Neuronal stem cell (in vitro differentiated cells): ENCODE measurements around the gene TRPM3.

Experiments
- DNase-seq: peaks from one replicate; pipeline ENCODE4 v3.0.0-alpha.2; 2013; ENCODE audit warnings: low spot score
- H2AFZ ChIP-seq: one replicate; pipeline ENCODE4 v1.6.1; 2013; ENCODE audit warnings: mild to moderate bottlenecking, low read length, inconsistent platforms
- H2AK5ac ChIP-seq: 2 replicates; pipeline ENCODE4 v1.6.1; 2013; ENCODE audit warnings: low read depth, mild to moderate bottlenecking, inconsistent platforms, low read length, moderate library complexity, mixed read lengths
- H2BK120ac ChIP-seq: 2 replicates; pipeline ENCODE4 v1.6.1; 2013; ENCODE audit warnings: low read depth, mild to moderate bottlenecking, inconsistent platforms, low read length, moderate library complexity, mixed read lengths
- H2BK12ac ChIP-seq: one replicate; pipeline ENCODE4 v1.6.1; 2013; ENCODE audit warnings: low read length, inconsistent platforms
- H2BK15ac ChIP-seq: 2 replicates; pipeline ENCODE4 v1.6.1; 2013; ENCODE audit warnings: mild to moderate bottlenecking, low read length, inconsistent platforms, mixed read lengths
- H2BK5ac ChIP-seq: one replicate; pipeline ENCODE4 v1.6.1; 2013; ENCODE audit warnings: inconsistent platforms, mild to moderate bottlenecking, low read length, moderate library complexity
- H3K14ac ChIP-seq: one replicate; pipeline ENCODE4 v1.6.1; 2013; ENCODE audit warnings: low read length, inconsistent platforms
- H3K18ac ChIP-seq: 2 replicates; pipeline ENCODE4 v1.6.1; 2013; ENCODE audit warnings: low read length, inconsistent platforms
- H3K23ac ChIP-seq: 2 replicates; pipeline ENCODE4 v1.6.1; 2013; ENCODE audit warnings: low read depth, mild to moderate bottlenecking, mixed read lengths, low read length, inconsistent platforms; ENCODE audit not compliant: poor library complexity
- H3K27ac ChIP-seq: replicated peaks from 3 replicates; pipeline ENCODE4 v1.5.1; 2013; ENCODE audit warnings: low read length, inconsistent platforms
- H3K27me3 ChIP-seq, 3 experiments: 2 replicates each; pipeline ENCODE4 v1.6.1; 2013; ENCODE audit warnings: low read length in 3 of 3, mild to moderate bottlenecking in 2 of 3, inconsistent platforms in 1 of 3, low read depth in 1 of 3, mixed read lengths in 1 of 3, moderate library complexity in 1 of 3; ENCODE audit not compliant: control insufficient read depth in 3 of 3, insufficient read depth in 3 of 3
- H3K36me3 ChIP-seq, 2 donors: replicated peaks in 1 of 2; 2 replicates each; pipeline ENCODE4 v1.6.1; 2013; ENCODE audit warnings: low read length in 2 of 2; ENCODE audit not compliant: control insufficient read depth in 2 of 2, insufficient read depth in 2 of 2
- H3K4ac ChIP-seq: 2 replicates; pipeline ENCODE4 v1.6.1; 2013; ENCODE audit warnings: inconsistent platforms, mild to moderate bottlenecking, low read length, moderate library complexity
- H3K4me1 ChIP-seq, 2 donors: 1 replicate in 1 of 2; 2 replicates in 1 of 2; pipeline ENCODE4 v1.6.1; 2013; ENCODE audit warnings: low read length in 2 of 2, low read depth in 1 of 2; ENCODE audit not compliant: control insufficient read depth in 2 of 2, insufficient read depth in 1 of 2
- H3K4me2 ChIP-seq: one replicate; pipeline ENCODE4 v1.6.1; 2013; ENCODE audit warnings: mild to moderate bottlenecking, low read length, inconsistent platforms; ENCODE audit not compliant: insufficient read depth, poor library complexity, severe bottlenecking
- H3K4me3 ChIP-seq, 2 donors: 2 replicates each; pipeline ENCODE4 v1.5.1; 2013; ENCODE audit warnings: low read length in 2 of 2, mild to moderate bottlenecking in 2 of 2, inconsistent platforms in 1 of 2, moderate library complexity in 1 of 2
- H3K79me1 ChIP-seq: one replicate; pipeline ENCODE4 v1.6.1; 2013; ENCODE audit warnings: low read depth, mild to moderate bottlenecking, inconsistent platforms, low read length, moderate library complexity
- H3K9ac ChIP-seq: one replicate; pipeline ENCODE4 v1.6.1; 2013; ENCODE audit warnings: mild to moderate bottlenecking, low read depth, low read length, inconsistent platforms; ENCODE audit not compliant: poor library complexity
- H3K9me3 ChIP-seq, 2 donors: replicated peaks in 1 of 2; 2 replicates each; pipeline versions ENCODE3 to v1.6.1; 2013; ENCODE audit warnings: low read length in 2 of 2, mild to moderate bottlenecking in 2 of 2, inconsistent platforms in 1 of 2, low read depth in 1 of 2, mixed read lengths in 1 of 2, moderate library complexity in 1 of 2; ENCODE audit not compliant: control insufficient read depth in 2 of 2, insufficient read depth in 1 of 2
- H4K8ac ChIP-seq: one replicate; pipeline ENCODE4 v1.6.1; 2013; ENCODE audit warnings: low read depth, mild to moderate bottlenecking, inconsistent platforms, low read length, moderate library complexity
- H4K91ac ChIP-seq: one replicate; pipeline ENCODE4 v1.6.1; 2013; ENCODE audit warnings: low read length, low read depth, mild to moderate bottlenecking, inconsistent platforms; ENCODE audit not compliant: poor library complexity
- WGBS, 2 donors: extraction: QIAGEN DNeasy Blood & Tissue Kit; methylation state at CpG; one replicate each; pipeline ENCODE4 v1.1.7; 2013; ENCODE audit warnings: missing lambda C conversion rate in 2 of 2, mixed read lengths in 1 of 2; ENCODE audit not compliant: insufficient read length in 2 of 2, insufficient replicate concordance in 1 of 2; ENCODE audit errors: extremely low coverage in 2 of 2; 5-methylcytosine and 5-hydroxymethylcytosine counted together

The TRPM3 gene

DNA sequence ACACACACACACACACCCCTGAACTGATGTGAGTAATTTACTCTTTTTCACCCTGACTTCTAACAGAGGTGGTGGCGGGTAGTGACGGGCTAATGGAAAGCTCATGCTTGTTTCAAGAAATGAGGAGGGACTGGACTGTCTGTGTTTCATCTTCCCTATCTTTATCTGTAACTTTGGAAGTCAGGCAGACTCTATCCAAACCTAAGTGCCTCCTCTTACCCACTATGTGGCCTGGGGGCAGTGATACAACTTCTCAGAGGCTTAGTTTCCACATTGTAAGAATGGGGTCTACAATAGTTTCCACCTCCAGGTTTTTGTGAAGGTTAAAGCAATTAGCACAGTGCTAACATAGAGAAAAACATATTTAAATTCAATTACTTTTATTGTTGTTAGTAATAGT lies 5.9 kb upstream of the TRPM3 start:
- Histone ChIP-seq H3K36me3 (no peaks in the 10 kb centered on the region), H3K14ac (no peak overlapping the region), H3K4me3 (no peak overlapping the region), H3K23ac (no peak overlapping the region), H3K9me3 (peaks cover 3 to 12% of the 10 kb centered on the region in 2 donors), H2BK120ac (no peak overlapping the region), H2AK5ac (no peak overlapping the region), H3K9ac (no peak overlapping the region), H4K8ac (no peak overlapping the region), H4K91ac (no peak overlapping the region), H3K18ac (no peak overlapping the region), H3K4me1 (peaks cover 8 to 17% of the 10 kb centered on the region in 2 donors), H3K27me3 (no peaks in the 10 kb centered on the region), H2BK15ac (no peak overlapping the region), H2BK12ac (no peak overlapping the region), H3K27ac (no peak overlapping the region), H2BK5ac (no peak overlapping the region), H3K4ac (no peak overlapping the region), H2AFZ (no peak overlapping the region), H3K79me1 (no peaks in the 10 kb centered on the region), H3K4me2 (no peak overlapping the region)
- no peak for DNase-seq
- WGBS, 2 donors, result no CpG with 5 or more reads among the region's 2 CpGs

- H2AFZ ChIP-seq, result no peak overlapping the region
- H3K4me3 ChIP-seq, result peak overlapping the region; percentile 64 to 78
- H3K4ac ChIP-seq, result no peak overlapping the region
- H3K14ac ChIP-seq, result no peak overlapping the region
- H3K27me3 ChIP-seq, result no peaks in the 10 kb centered on the region
- H3K27ac ChIP-seq, result peak overlapping the region; percentile 94
- H3K18ac ChIP-seq, result peak overlapping the region; percentile 24
- H4K8ac ChIP-seq, result no peak overlapping the region
- peak overlapping the region; percentile 52 for H3K4me2 ChIP-seq
- peaks cover 8 to 41% of the 10 kb centered on the region in 2 donors for H3K4me1 ChIP-seq
- H3K79me1 ChIP-seq, result no peaks in the 10 kb centered on the region
- no peak overlapping the region for H2BK5ac ChIP-seq
- H3K23ac ChIP-seq, result no peak overlapping the region
- no peak for DNase-seq
- H3K9me3 ChIP-seq, result peaks cover 3 to 8% of the 10 kb centered on the region in 2 donors
- H3K9ac ChIP-seq, result no peak overlapping the region
- H2BK120ac ChIP-seq, result no peak overlapping the region
- H2AK5ac ChIP-seq, result no peak overlapping the region
- no peak overlapping the region for H2BK15ac ChIP-seq
- no peak overlapping the region for H4K91ac ChIP-seq
- H2BK12ac ChIP-seq, result no peak overlapping the region
- H3K36me3 ChIP-seq, result no peaks in the 10 kb centered on the region
- WGBS, 2 donors, result no CpG with 5 or more reads among the region's 6 CpGs
Observed at GRCh38 chr9:71122421-71122820, 1.0 kb upstream of the TRPM3 start.

- no peaks in the 10 kb centered on the region for H3K27me3 ChIP-seq
- no peak overlapping the region for H2AK5ac ChIP-seq
- H3K4me3 ChIP-seq, result peak overlapping the region; percentile 64 to 78
- H3K14ac ChIP-seq, result no peak overlapping the region
- peaks cover 3 to 8% of the 10 kb centered on the region in 2 donors for H3K9me3 ChIP-seq
- H3K27ac ChIP-seq, result peak overlapping the region; percentile 94
- H3K4me2 ChIP-seq, result peak overlapping the region; percentile 52
- no peak overlapping the region for H2BK15ac ChIP-seq
- no peaks in the 10 kb centered on the region for H3K79me1 ChIP-seq
- peak overlapping the region; percentile 58 for H2BK5ac ChIP-seq
- H2BK120ac ChIP-seq, result no peak overlapping the region
- H4K91ac ChIP-seq, result no peak overlapping the region
- H3K9ac ChIP-seq, result no peak overlapping the region
- H2AFZ ChIP-seq, result peak overlapping the region; percentile 76
- H2BK12ac ChIP-seq, result no peak overlapping the region
- H3K4me1 ChIP-seq, result peaks cover 12 to 41% of the 10 kb centered on the region in 2 donors
- DNase-seq, result no peak
- no peak overlapping the region for H3K23ac ChIP-seq
- no peak overlapping the region for H4K8ac ChIP-seq
- no CpG with 5 or more reads among the region's 1 CpG for WGBS, 2 donors
- no peak overlapping the region for H3K4ac ChIP-seq
- no peak overlapping the region for H3K18ac ChIP-seq
- no peaks in the 10 kb centered on the region for H3K36me3 ChIP-seq
Observed at GRCh38 chr9:71122022-71122275, 528 bp upstream of the TRPM3 start.

DNA sequence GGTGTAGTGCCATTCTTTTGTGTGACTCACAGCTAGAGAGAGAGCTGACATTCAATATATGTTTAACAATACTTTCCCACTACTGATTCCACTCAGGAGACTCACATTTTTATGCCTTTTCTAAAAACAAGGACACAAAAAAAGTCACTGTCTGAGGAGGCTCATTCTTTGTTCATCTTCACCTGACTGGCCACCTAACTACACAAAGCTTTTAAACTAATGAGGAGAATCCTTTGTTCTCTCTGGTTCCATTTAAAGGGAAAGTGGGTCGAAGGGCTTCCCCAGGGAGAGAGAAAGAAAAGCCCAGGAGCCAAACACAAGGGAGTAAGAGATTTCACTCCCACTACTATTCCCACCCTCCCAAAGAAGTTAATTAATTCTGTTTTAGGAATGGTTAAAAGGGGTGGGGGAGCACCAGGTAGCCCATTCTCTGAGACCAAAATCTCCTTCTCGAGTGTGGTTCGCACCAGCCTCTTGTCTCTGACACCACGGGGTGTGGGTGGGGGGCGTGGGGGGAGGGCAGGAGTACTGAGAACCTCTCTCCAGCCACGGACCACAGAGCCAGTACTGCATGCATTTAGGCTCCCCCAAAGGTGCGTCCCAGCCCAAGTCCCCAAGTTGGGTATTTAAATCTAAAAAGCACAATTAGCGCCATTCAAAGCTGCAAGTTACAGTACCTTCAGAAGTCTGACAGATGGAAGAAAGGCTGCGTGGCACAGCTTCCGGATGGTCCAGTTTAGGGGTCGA lies 747 bp downstream of the TRPM3 start:
- Histone ChIP-seq H3K27ac (peak overlapping the region; percentile 94), H2AFZ (peak overlapping the region; percentile 76), H3K23ac (no peak overlapping the region), H3K4me1 (peaks cover 14 to 42% of the 10 kb centered on the region in 2 donors), H2BK12ac (no peak overlapping the region), H3K79me1 (no peaks in the 10 kb centered on the region), H2BK120ac (no peak overlapping the region), H4K8ac (no peak overlapping the region), H3K4me2 (peak overlapping the region; percentile 60), H3K4me3 (peak overlapping the region; percentile 64 to 78), H3K14ac (no peak overlapping the region), H3K27me3 (no peaks in the 10 kb centered on the region), H3K4ac (no peak overlapping the region), H3K18ac (peak overlapping the region; percentile 5), H3K9me3 (peaks cover 1 to 4% of the 10 kb centered on the region in 2 donors), H2BK5ac (peak overlapping the region; percentile 58), H2BK15ac (no peak overlapping the region), H3K9ac (peak overlapping the region; percentile 46), H4K91ac (no peak overlapping the region), H3K36me3 (no peaks in the 10 kb centered on the region), H2AK5ac (peak overlapping the region; percentile 20)
- DNase-seq, result peak; percentile 70
- no CpG with 5 or more reads among the region's 11 CpGs for WGBS, 2 donors
